C4-2B (cell line): ENCODE measurements around the gene ANKS1B.

Experiments
- ZFX ChIP-seq: fragments of 450-650 bp; IDR thresholded peaks from 2 replicates; pipeline ENCODE4 v1.6.1; 2017
- TF ChIP-seq, protein P1 (sequence below): fragments of 450-650 bp; conservative IDR thresholded peaks from 2 replicates; pipeline ENCODE4 v1.5.1; 2017; ENCODE audit warnings: mild to moderate bottlenecking

- TF ChIP-seq, protein P1, sequence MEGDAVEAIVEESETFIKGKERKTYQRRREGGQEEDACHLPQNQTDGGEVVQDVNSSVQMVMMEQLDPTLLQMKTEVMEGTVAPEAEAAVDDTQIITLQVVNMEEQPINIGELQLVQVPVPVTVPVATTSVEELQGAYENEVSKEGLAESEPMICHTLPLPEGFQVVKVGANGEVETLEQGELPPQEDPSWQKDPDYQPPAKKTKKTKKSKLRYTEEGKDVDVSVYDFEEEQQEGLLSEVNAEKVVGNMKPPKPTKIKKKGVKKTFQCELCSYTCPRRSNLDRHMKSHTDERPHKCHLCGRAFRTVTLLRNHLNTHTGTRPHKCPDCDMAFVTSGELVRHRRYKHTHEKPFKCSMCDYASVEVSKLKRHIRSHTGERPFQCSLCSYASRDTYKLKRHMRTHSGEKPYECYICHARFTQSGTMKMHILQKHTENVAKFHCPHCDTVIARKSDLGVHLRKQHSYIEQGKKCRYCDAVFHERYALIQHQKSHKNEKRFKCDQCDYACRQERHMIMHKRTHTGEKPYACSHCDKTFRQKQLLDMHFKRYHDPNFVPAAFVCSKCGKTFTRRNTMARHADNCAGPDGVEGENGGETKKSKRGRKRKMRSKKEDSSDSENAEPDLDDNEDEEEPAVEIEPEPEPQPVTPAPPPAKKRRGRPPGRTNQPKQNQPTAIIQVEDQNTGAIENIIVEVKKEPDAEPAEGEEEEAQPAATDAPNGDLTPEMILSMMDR: no peak
- no peak for TF ChIP-seq ZFX
Measured at GRCh38 chr12:98808243-98808875, 1176.4 kb downstream of the ANKS1B start.
